ENCODE measurements around the gene TMIGD1.

DNA sequence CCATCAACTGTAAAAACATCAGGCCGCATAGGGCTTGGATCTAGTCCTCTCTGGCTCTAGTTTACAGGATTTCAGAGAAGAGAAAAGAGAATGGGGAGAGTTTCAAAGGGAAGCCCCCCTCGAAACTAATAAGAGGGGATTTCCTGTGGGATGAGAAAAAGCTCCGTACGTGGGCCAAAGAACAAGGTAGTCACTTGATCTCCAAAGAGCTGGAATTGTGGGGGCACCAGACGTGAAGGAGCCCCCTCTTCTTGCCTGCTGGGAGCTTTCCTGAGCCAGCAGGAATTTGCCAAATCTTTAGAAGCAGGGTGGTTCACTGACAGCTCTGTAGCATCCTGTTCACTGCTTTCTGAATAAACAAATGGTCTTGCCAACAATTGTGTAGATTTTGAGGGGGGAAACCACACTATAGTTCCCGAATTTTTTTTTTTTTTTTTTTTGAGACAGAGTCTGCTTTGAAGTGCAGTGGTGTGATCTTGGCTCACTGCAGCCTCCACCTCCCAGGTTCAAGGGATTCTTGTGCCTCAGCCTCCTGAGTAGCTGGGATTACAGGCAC, 7.0 kb upstream of the TMIGD1 start:
- TF ChIP-seq, protein P1, sequence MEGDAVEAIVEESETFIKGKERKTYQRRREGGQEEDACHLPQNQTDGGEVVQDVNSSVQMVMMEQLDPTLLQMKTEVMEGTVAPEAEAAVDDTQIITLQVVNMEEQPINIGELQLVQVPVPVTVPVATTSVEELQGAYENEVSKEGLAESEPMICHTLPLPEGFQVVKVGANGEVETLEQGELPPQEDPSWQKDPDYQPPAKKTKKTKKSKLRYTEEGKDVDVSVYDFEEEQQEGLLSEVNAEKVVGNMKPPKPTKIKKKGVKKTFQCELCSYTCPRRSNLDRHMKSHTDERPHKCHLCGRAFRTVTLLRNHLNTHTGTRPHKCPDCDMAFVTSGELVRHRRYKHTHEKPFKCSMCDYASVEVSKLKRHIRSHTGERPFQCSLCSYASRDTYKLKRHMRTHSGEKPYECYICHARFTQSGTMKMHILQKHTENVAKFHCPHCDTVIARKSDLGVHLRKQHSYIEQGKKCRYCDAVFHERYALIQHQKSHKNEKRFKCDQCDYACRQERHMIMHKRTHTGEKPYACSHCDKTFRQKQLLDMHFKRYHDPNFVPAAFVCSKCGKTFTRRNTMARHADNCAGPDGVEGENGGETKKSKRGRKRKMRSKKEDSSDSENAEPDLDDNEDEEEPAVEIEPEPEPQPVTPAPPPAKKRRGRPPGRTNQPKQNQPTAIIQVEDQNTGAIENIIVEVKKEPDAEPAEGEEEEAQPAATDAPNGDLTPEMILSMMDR (IDR thresholded peaks at IDR 0.05; ENCODE audit: poor library complexity) = no peak
- TF ChIP-seq EZH2 (IDR thresholded peaks at IDR 0.05; ENCODE audit: borderline replicate concordance) = no peak

All from hepatocyte (in vitro differentiated cells).